PC-3 (cell line): Measurements from ENCODE around the gene PCBP1.

Source experiments
- CTCF ChIP-seq: fragments of 300-600 bp; sonication (generic); conservative IDR thresholded peaks from 2 replicates; pipeline ENCODE4 v1.5.1; 2017; ENCODE audit warnings: antibody characterized with exemption, low read depth, mild to moderate bottlenecking, low read length
- EZH2 ChIP-seq: fragments of 300-600 bp; sonication (generic); IDR thresholded peaks from one replicate; pipeline ENCODE4 v1.6.1; 2017; ENCODE audit warnings: antibody characterized with exemption, mild to moderate bottlenecking, low read length; ENCODE audit not compliant: unreplicated experiment
- EZH2phosphoT487 ChIP-seq: fragments of 300-600 bp; sonication (generic); IDR thresholded peaks from 2 replicates; pipeline ENCODE4 v1.6.1; 2018; ENCODE audit warnings: mild to moderate bottlenecking, antibody characterized with exemption, low read length, borderline replicate concordance

DNA sequence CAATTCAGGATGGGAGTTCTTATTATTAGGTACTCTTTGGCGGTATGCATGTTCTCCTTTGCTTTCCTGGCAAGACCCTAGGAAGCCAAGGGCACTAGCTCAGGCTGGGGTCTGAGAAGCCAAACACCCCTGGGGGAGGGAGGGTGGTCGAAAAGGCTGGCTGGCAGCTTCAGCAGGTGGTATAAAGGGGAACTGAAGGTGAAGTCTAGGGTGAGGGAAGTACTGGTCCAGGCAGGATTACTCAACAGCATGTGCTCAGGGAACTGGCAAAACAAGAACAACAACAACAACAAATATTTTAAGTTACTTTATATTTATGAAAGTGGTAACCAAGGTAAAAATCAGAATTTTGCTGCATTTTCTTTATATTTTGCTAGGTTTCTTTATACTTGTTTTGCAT, 40.7 kb upstream of the PCBP1 start:
- no peak for TF ChIP-seq CTCF
- no peak for TF ChIP-seq EZH2
- TF ChIP-seq EZH2phosphoT487, result no peak
